GM12878 (cell line): Measurements from ENCODE around the gene TPT1. TPM values are rescaled to one million over a fixed set of nuclear protein-coding genes. Genes with fewer than 3 reads are reported as not detected.

Experiments used
- ATAC-seq: fragments of 200-7000 bp; cut with Tn5 transposase; 3 replicates; pipeline ENCODE4 v1.9.1; 2020; ENCODE audit warnings: mild to moderate bottlenecking, moderate library complexity
- BruUV-seq: library from RNA; stranded (reverse); fragments of 400-500 nt; replicated peaks from 2 replicates; lab custom pipeline; 2021; lab: Mats Ljungman, UMichigan
- CTCF ChIA-PET: fragments of 300-600 bp; sonication (Branson Sonifier 250); formaldehyde crosslinking; extraction: SDS; loops from one replicate; lab custom pipeline; 2021; ENCODE audit warnings: inconsistent platforms; lab: Yijun Ruan, JAX
- POLR2A ChIA-PET: fragments of 350-600 bp; formaldehyde crosslinking; extraction: SDS; loops from one replicate; lab custom pipeline; 2021; ENCODE audit warnings: inconsistent platforms; lab: Charles Lee
- RAD21 ChIA-PET: fragments of 300-600 bp; sonication (Branson Sonifier 250); formaldehyde crosslinking; loops from one replicate; lab custom pipeline; 2023; ENCODE audit warnings: antibody characterized with exemption; ENCODE audit not compliant: unreplicated experiment; lab: Charles Lee
- SMC1A ChIA-PET: fragments of 300-600 bp; sonication (Branson Sonifier 250); formaldehyde crosslinking; loops from one replicate; lab custom pipeline; 2023; ENCODE audit not compliant: unreplicated experiment, uncharacterized antibody; lab: Charles Lee
- DNase-seq: peaks from one replicate; pipeline ENCODE4 v3.0.0-alpha.2; 2011; ENCODE audit warnings: low read depth, low spot score
- FAIRE-seq: peaks from 3 replicates; lab custom pipeline; 2011; peaks lifted over from hg19 to GRCh38; lab: Jason Lieb, UNC
- H2AFZ ChIP-seq: 2 replicates; pipeline ENCODE4 v1.6.0; 2011; ENCODE audit warnings: low read depth, low read length, control low read depth; ENCODE audit not compliant: control insufficient read depth
- H3K27ac ChIP-seq: 2 replicates; pipeline ENCODE4 v1.5.1; 2011; ENCODE audit warnings: control low read depth; ENCODE audit not compliant: control insufficient read depth, insufficient read depth
- H3K27me3 ChIP-seq, 2 experiments: replicated peaks in 1 of 2; 2 replicates each; pipeline versions ENCODE4 v1.6.0 to v1.6.1; 2011; ENCODE audit warnings: low read length in 1 of 2; ENCODE audit not compliant: control insufficient read depth in 2 of 2, insufficient read depth in 2 of 2
- H3K36me3 ChIP-seq, 2 experiments: 2 replicates each; pipeline ENCODE4 v1.5.1; 2011; ENCODE audit warnings: low read length in 1 of 2; ENCODE audit not compliant: control insufficient read depth in 2 of 2, insufficient read depth in 2 of 2
- H3K4me1 ChIP-seq: 2 replicates; pipeline ENCODE4 v1.6.1; 2011; ENCODE audit warnings: mild to moderate bottlenecking, low read length, moderate library complexity, mixed read lengths; ENCODE audit not compliant: control insufficient read depth, insufficient read depth
- H3K4me2 ChIP-seq: 2 replicates; pipeline ENCODE4 v1.6.0; 2011; ENCODE audit warnings: control low read depth; ENCODE audit not compliant: control insufficient read depth, insufficient read depth
- H3K4me3 ChIP-seq: fragments of 200-600 bp; sonication (generic); 2 replicates; pipeline ENCODE4 v1.5.1; 2016
- H3K79me2 ChIP-seq: 2 replicates; pipeline ENCODE4 v1.6.0; 2011; ENCODE audit warnings: low read length; ENCODE audit not compliant: control insufficient read depth, insufficient read depth
- H3K9ac ChIP-seq: 2 replicates; pipeline ENCODE4 v1.8.0; 2011; ENCODE audit warnings: low read length, control low read depth, mixed read lengths; ENCODE audit not compliant: control insufficient read depth, insufficient read depth
- H3K9me3 ChIP-seq: replicated peaks from 3 replicates; pipeline ENCODE4 v1.5.1; 2011; ENCODE audit warnings: mild to moderate bottlenecking, low read length; ENCODE audit not compliant: control insufficient read depth, insufficient read depth
- H4K20me1 ChIP-seq: 2 replicates; pipeline ENCODE4 v1.6.0; 2011; ENCODE audit not compliant: control insufficient read depth, insufficient read depth
- DPF2 ChIP-seq: fragments of 450-650 bp; IDR thresholded peaks from 2 replicates; pipeline ENCODE4 v1.6.1; 2017; ENCODE audit warnings: mild to moderate bottlenecking
- MYC ChIP-seq: IDR thresholded peaks from 2 replicates; pipeline ENCODE4 v1.6.1; 2011; ENCODE audit warnings: mild to moderate bottlenecking, low read length, moderate library complexity, inconsistent platforms; ENCODE audit not compliant: insufficient read depth, insufficient replicate concordance, insufficient read length, severe bottlenecking
- NFYB ChIP-seq: IDR thresholded peaks from 2 replicates; pipeline ENCODE4 v1.6.1; 2011; ENCODE audit warnings: low read depth, mild to moderate bottlenecking, low read length, improper control_type of control experiment, moderate library complexity; ENCODE audit not compliant: insufficient read depth
- PAX8 ChIP-seq: fragments of 450-650 bp; IDR thresholded peaks from 2 replicates; pipeline ENCODE4 v1.6.1; 2017; ENCODE audit warnings: mild to moderate bottlenecking, moderate library complexity
- RCOR1 ChIP-seq: conservative IDR thresholded peaks from 2 replicates; pipeline ENCODE4 v1.6.1; 2012; ENCODE audit warnings: low read depth, low read length, improper control_type of control experiment
- SREBF2 ChIP-seq: IDR thresholded peaks from 2 replicates; pipeline ENCODE4 v1.6.1; 2012; ENCODE audit warnings: mild to moderate bottlenecking, low read length
- USF1 ChIP-seq: IDR thresholded peaks from 2 replicates; pipeline ENCODE4 v1.6.1; 2011; ENCODE audit warnings: borderline replicate concordance, low read depth, mild to moderate bottlenecking, moderate library complexity, mixed read lengths, low read length; ENCODE audit not compliant: insufficient read depth; ENCODE audit errors: extremely low read length
- WGBS: methylation state at CpG from one replicate; pipeline ENCODE4 v1.1.6; 2016; ENCODE audit warnings: low lambda C conversion rate; ENCODE audit not compliant: insufficient replicate concordance, insufficient coverage; ENCODE audit errors: missing lambda C conversion rate; 5-methylcytosine and 5-hydroxymethylcytosine counted together
- in situ Hi-C: fragments of 300-500 bp; cut with MboI; formaldehyde crosslinking; loops from 9 replicates; pipeline ENCODE4 v1.14.3; 2018; ENCODE audit warnings: mixed read lengths
- intact Hi-C: fragments of 100-400 bp; cut with micrococcal nuclease; formaldehyde crosslinking; loops from one replicate; pipeline ENCODE4 v1.14.2; 2022; ENCODE audit not compliant: unreplicated experiment
- polyA plus RNA-seq, 11 experiments: library from polyadenylated mRNA; depleted of rRNA in 4 of 11; unstranded in 6 of 11; stranded (reverse) in 5 of 11; fragments of >200 nt; fragmentation: Nextera tagmentation in 4 of 11; fragmentation: Illumina TruSeq in 1 of 11; extraction: Ambion mirVana in 4 of 11; extraction: Trizol in 1 of 11; gene quantifications; 1 replicate in 1 of 11; 2 replicates in 10 of 11; pipeline versions ENCODE4 v1.2.1 to v1.2.3, GENCODE V29; 2011 to 2016; ENCODE audit warnings: inconsistent platforms in 2 of 11, missing spikeins in 2 of 11, low read depth in 1 of 11
- total RNA-seq, 4 experiments: library from RNA; depleted of rRNA in 3 of 4; stranded (reverse); fragments of >200 nt in 3 of 4; fragmentation: Illumina TruSeq in 1 of 4; extraction: Trizol in 1 of 4; gene quantifications; 2 replicates each; pipeline versions ENCODE4 v1.2.1 to v1.2.3, GENCODE V29; 2013 to 2021

Gene TPT1
- total and polyA plus RNA-seq, 10 of the 15 experiments (the other 5 are each of a cell fraction or from before 2014, with no cell fraction given): 1,038 to 5,925 (median 2,336) TPM

GRCh38 chr13:45301263-45301662, 39.7 kb downstream of the TPT1 start:
- no peaks in the 10 kb centered on the region for H3K27me3 ChIP-seq
- ChIA-PET SMC1A (interaction anchor here (5.0 kb wide), 1 partner anchor 254 kb away, joined by 26 read pairs; no protein-coding TSS in a partner anchor), POLR2A (interaction anchor here (0.6 kb wide), 1 partner anchor 21 kb away, joined by 4 read pairs; no protein-coding TSS in a partner anchor), CTCF (interaction anchor here (1.1 kb wide), 1 partner anchor 255 kb away, joined by 3 read pairs; no protein-coding TSS in a partner anchor), RAD21 (no interaction called here)
- no peaks in the 10 kb centered on the region; the same call in 1 of the 2 replicates for H3K4me1 ChIP-seq
- no peaks in the 10 kb centered on the region for H3K36me3 ChIP-seq
- WGBS: 63% methylated on average over 11 of the region's 11 CpGs
- H3K9me3 ChIP-seq: no peaks in the 10 kb centered on the region
- no peak overlapping the region for H2AFZ ChIP-seq
- H3K9ac ChIP-seq: no peak overlapping the region
- no peak for TF ChIP-seq SREBF2
- TF ChIP-seq RCOR1: no peak
- TF ChIP-seq NFYB: no peak
- TF ChIP-seq MYC: no peak
- ATAC-seq (no peak), DNase-seq (no peak), FAIRE-seq (no peak)
- no peaks in the 10 kb centered on the region for H4K20me1 ChIP-seq
- in situ Hi-C loops (loop anchor here (25.0 kb wide), 1 partner anchor 814 kb away; no protein-coding TSS in a partner anchor), intact Hi-C loops (no loop called here)
- BruUV-seq: no TSS peak
- no peak overlapping the region for H3K27ac ChIP-seq
- no peak overlapping the region for H3K4me3 ChIP-seq
- H3K4me2 ChIP-seq: no peak overlapping the region
- H3K79me2 ChIP-seq: no peaks in the 10 kb centered on the region

- in situ Hi-C loops (loop anchor here (25.0 kb wide), 1 partner anchor 813 kb away; no protein-coding TSS in a partner anchor), intact Hi-C loops (no loop called here)
- Histone ChIP-seq H2AFZ (no peak overlapping the region), H3K9ac (no peak overlapping the region), H3K4me3 (no peak overlapping the region), H3K79me2 (no peaks in the 10 kb centered on the region), H4K20me1 (no peaks in the 10 kb centered on the region), H3K27ac (no peak overlapping the region), H3K4me2 (no peak overlapping the region), H3K9me3 (no peaks in the 10 kb centered on the region), H3K4me1 (no peaks in the 10 kb centered on the region; the same call in 1 of the 2 replicates), H3K36me3 (no peaks in the 10 kb centered on the region), H3K27me3 (no peaks in the 10 kb centered on the region)
- RAD21 ChIA-PET: interaction anchor here (2.0 kb wide), 1 partner anchor 19 kb away, joined by 5 read pairs; no protein-coding TSS in a partner anchor
- no TSS peak for BruUV-seq
- FAIRE-seq (no peak), DNase-seq (no peak), ATAC-seq (no peak)
- 68% methylated on average over 9 of the region's 9 CpGs for WGBS
- CTCF ChIA-PET: interaction anchor here (1.0 to 1.6 kb wide), 2 partner anchors 9 to 254 kb away, joined by 5 to 6 read pairs; no protein-coding TSS in a partner anchor
- SMC1A ChIA-PET: interaction anchor here (1.0 kb wide), 1 partner anchor 19 kb away, joined by 3 read pairs; no protein-coding TSS in a partner anchor
- POLR2A ChIA-PET: no interaction called here
- TF ChIP-seq DPF2 (no peak), PAX8 (no peak), USF1 (no peak)
Measured at GRCh38 chr13:45300190-45300985, 40.6 kb downstream of the TPT1 start.
